Measurements from ENCODE around the gene CXCL8. TPM values are rescaled to one million over a fixed set of nuclear protein-coding genes. Genes with fewer than 3 reads are reported as not detected.

The CXCL8 gene
- total RNA-seq, 1 donor from 2014 or later: 0.30 TPM

GRCh38 chr4:73743281-73743680 is 2.9 kb downstream of the CXCL8 start:
- DNase-seq: no peak
- Histone ChIP-seq H3K36me3 (no peaks in the 10 kb centered on the region), H3K4me1 (peaks cover 19% of the 10 kb centered on the region), H3K9me3 (replicated peaks) (peaks cover 8% of the 10 kb centered on the region), H3K27ac (replicated peaks) (no peak overlapping the region), H3K4me3 (no peak overlapping the region), H3K27me3 (ENCODE audit: low read depth) (no peaks in the 10 kb centered on the region)
- intact Hi-C loops (cut with micrococcal nuclease): no loop called here
- no peak for TF ChIP-seq CTCF (IDR thresholded peaks at IDR 0.05; ENCODE audit: borderline replicate concordance)

GRCh38 chr4:73743795-73744194 is 3.4 kb downstream of the CXCL8 start:
- no peak overlapping the region for H3K27ac ChIP-seq (replicated peaks)
- H3K9me3 ChIP-seq (replicated peaks): peaks cover 8% of the 10 kb centered on the region
- intact Hi-C loops (cut with micrococcal nuclease): no loop called here
- no peaks in the 10 kb centered on the region for H3K36me3 ChIP-seq
- DNase-seq: no peak
- no peaks in the 10 kb centered on the region for H3K27me3 ChIP-seq (ENCODE audit: low read depth)
- H3K4me1 ChIP-seq: peaks cover 19% of the 10 kb centered on the region
- no peak for TF ChIP-seq CTCF (IDR thresholded peaks at IDR 0.05; ENCODE audit: borderline replicate concordance)
- H3K4me3 ChIP-seq: no peak overlapping the region

- Histone ChIP-seq H3K27ac (replicated peaks) (no peak overlapping the region), H3K36me3 (no peaks in the 10 kb centered on the region), H3K27me3 (ENCODE audit: low read depth) (no peaks in the 10 kb centered on the region), H3K4me1 (peaks cover 19% of the 10 kb centered on the region), H3K4me3 (no peak overlapping the region), H3K9me3 (replicated peaks) (peaks cover 8% of the 10 kb centered on the region)
- intact Hi-C loops (cut with micrococcal nuclease): no loop called here
- DNase-seq: no peak
- TF ChIP-seq CTCF (IDR thresholded peaks at IDR 0.05; ENCODE audit: borderline replicate concordance): no peak
These were observed 3.8 kb downstream of the CXCL8 start for GRCh38 chr4:73744203-73744602.

- intact Hi-C loops (cut with micrococcal nuclease): no loop called here
- no peaks in the 10 kb centered on the region for H3K4me1 ChIP-seq
- H3K36me3 ChIP-seq: no peaks in the 10 kb centered on the region
- DNase-seq: no peak
- TF ChIP-seq CTCF (IDR thresholded peaks at IDR 0.05; ENCODE audit: borderline replicate concordance): no peak
- no peak overlapping the region for H3K4me3 ChIP-seq
- H3K27me3 ChIP-seq (ENCODE audit: low read depth): no peaks in the 10 kb centered on the region
- H3K27ac ChIP-seq (replicated peaks): no peak overlapping the region
- H3K9me3 ChIP-seq (replicated peaks): peaks cover 9% of the 10 kb centered on the region
These were observed 10.4 kb downstream of the CXCL8 start for GRCh38 chr4:73750730-73751129.

- DNase-seq: no peak
- intact Hi-C loops (cut with micrococcal nuclease): no loop called here
- H3K4me3 ChIP-seq: no peak overlapping the region
- no peak for TF ChIP-seq CTCF (IDR thresholded peaks at IDR 0.05; ENCODE audit: borderline replicate concordance)
- no peaks in the 10 kb centered on the region for H3K27me3 ChIP-seq (ENCODE audit: low read depth)
- no peak overlapping the region for H3K27ac ChIP-seq (replicated peaks)
- H3K9me3 ChIP-seq (replicated peaks): peaks cover 9% of the 10 kb centered on the region
- no peaks in the 10 kb centered on the region for H3K4me1 ChIP-seq
- no peaks in the 10 kb centered on the region for H3K36me3 ChIP-seq
These were observed 10.8 kb downstream of the CXCL8 start for GRCh38 chr4:73751166-73751565.

GRCh38 chr4:73751830-73752229 is 11.5 kb downstream of the CXCL8 start:
- TF ChIP-seq CTCF (IDR thresholded peaks at IDR 0.05; ENCODE audit: borderline replicate concordance): no peak
- intact Hi-C loops (cut with micrococcal nuclease): no loop called here
- H3K9me3 ChIP-seq (replicated peaks): peaks cover 9% of the 10 kb centered on the region
- H3K36me3 ChIP-seq: no peaks in the 10 kb centered on the region
- H3K27me3 ChIP-seq (ENCODE audit: low read depth): no peaks in the 10 kb centered on the region
- H3K4me1 ChIP-seq: no peaks in the 10 kb centered on the region
- DNase-seq: no peak
- no peak overlapping the region for H3K4me3 ChIP-seq
- no peak overlapping the region for H3K27ac ChIP-seq (replicated peaks)
